Activated naive CD8-positive, alpha-beta T cell treated with anti-CD3 and anti-CD28 coated beads for 36 hours (primary cell): ENCODE measurements around the gene HORMAD2. TPM values are rescaled to one million over a fixed set of nuclear protein-coding genes. Genes with fewer than 3 reads are reported as not detected.

Experiments used
- DNase-seq: peaks from one replicate; pipeline ENCODE4 v3.0.0; 2021
- H3K27ac Mint-ChIP-seq: one replicate; pipeline ENCODE4 v1.8.0; 2022; ENCODE audit warnings: mild to moderate bottlenecking, moderate library complexity, mixed read lengths
- H3K27me3 Mint-ChIP-seq: one replicate; pipeline ENCODE4 v1.8.0; 2022; ENCODE audit warnings: mild to moderate bottlenecking, mixed read lengths
- H3K36me3 Mint-ChIP-seq: one replicate; pipeline ENCODE4 v1.8.0; 2021; ENCODE audit warnings: mild to moderate bottlenecking, mixed read lengths
- H3K4me1 Mint-ChIP-seq: one replicate; pipeline ENCODE4 v1.8.0; 2021; ENCODE audit warnings: mixed read lengths
- H3K4me3 Mint-ChIP-seq: one replicate; pipeline ENCODE4 v1.8.0; 2022; ENCODE audit warnings: mild to moderate bottlenecking, moderate library complexity, mixed read lengths
- H3K9me3 Mint-ChIP-seq: one replicate; pipeline ENCODE4 v1.8.0; 2022; ENCODE audit warnings: mixed read lengths
- total RNA-seq, 2 experiments: library from RNA; stranded (reverse); gene quantifications; one replicate each; pipeline ENCODE4 v1.2.3, GENCODE V29; 2021

The HORMAD2 gene
- total RNA-seq, 2 experiments from 2014 or later, result not detected

GRCh38 chr22:30220338-30221012 lies 140.2 kb downstream of the HORMAD2 start:
- H3K27ac Mint-ChIP-seq, result peak overlapping the region; percentile 90
- no peak for DNase-seq
- H3K27me3 Mint-ChIP-seq, result peaks cover 2% of the 10 kb centered on the region
- H3K36me3 Mint-ChIP-seq, result peaks cover 3% of the 10 kb centered on the region
- H3K4me1 Mint-ChIP-seq, result peaks cover 54% of the 10 kb centered on the region
- no peaks in the 10 kb centered on the region for H3K9me3 Mint-ChIP-seq
- H3K4me3 Mint-ChIP-seq, result no peak overlapping the region

GRCh38 chr22:30221121-30221992 lies 141.1 kb downstream of the HORMAD2 start:
- Mint-ChIP-seq H3K9me3 (no peaks in the 10 kb centered on the region), H3K36me3 (peaks cover 3% of the 10 kb centered on the region), H3K27me3 (no peaks in the 10 kb centered on the region), H3K27ac (peak overlapping the region; percentile 90), H3K4me1 (peaks cover 56% of the 10 kb centered on the region), H3K4me3 (peak overlapping the region; percentile 3)
- peak; percentile 79 for DNase-seq

- no peaks in the 10 kb centered on the region for H3K9me3 Mint-ChIP-seq
- H3K4me3 Mint-ChIP-seq, result no peak overlapping the region
These were observed 142.1 kb downstream of the HORMAD2 start for GRCh38 chr22:30222321-30222720.

GRCh38 chr22:30223303-30223702 lies 143.0 kb downstream of the HORMAD2 start:
- Mint-ChIP-seq H3K27ac (peak overlapping the region; percentile 47), H3K4me1 (peaks cover 59% of the 10 kb centered on the region), H3K9me3 (peaks cover 2% of the 10 kb centered on the region), H3K36me3 (peaks cover 3% of the 10 kb centered on the region), H3K27me3 (no peaks in the 10 kb centered on the region), H3K4me3 (no peak overlapping the region)
- DNase-seq, result no peak

More at GRCh38 chr22:30222321-30222720, 142.1 kb downstream of the HORMAD2 start:
- Mint-ChIP-seq H3K4me1 (peaks cover 56% of the 10 kb centered on the region), H3K27ac (peak overlapping the region; percentile 90), H3K27me3 (no peaks in the 10 kb centered on the region), H3K36me3 (peaks cover 3% of the 10 kb centered on the region)
- DNase-seq, result no peak

- no peaks in the 10 kb centered on the region for H3K27me3 Mint-ChIP-seq
- H3K4me3 Mint-ChIP-seq, result no peak overlapping the region
- H3K27ac Mint-ChIP-seq, result no peak overlapping the region
- H3K9me3 Mint-ChIP-seq, result peaks cover 2% of the 10 kb centered on the region
- H3K36me3 Mint-ChIP-seq, result peaks cover 3% of the 10 kb centered on the region
- peaks cover 57% of the 10 kb centered on the region for H3K4me1 Mint-ChIP-seq
- no peak for DNase-seq
These were observed 144.0 kb downstream of the HORMAD2 start for GRCh38 chr22:30224161-30224857.

GRCh38 chr22:30225220-30225927 lies 145.1 kb downstream of the HORMAD2 start:
- H3K27ac Mint-ChIP-seq, result no peak overlapping the region
- H3K36me3 Mint-ChIP-seq, result peaks cover 3% of the 10 kb centered on the region
- H3K27me3 Mint-ChIP-seq, result no peaks in the 10 kb centered on the region
- DNase-seq, result no peak
- H3K4me1 Mint-ChIP-seq, result peaks cover 48% of the 10 kb centered on the region
- H3K4me3 Mint-ChIP-seq, result no peak overlapping the region
- H3K9me3 Mint-ChIP-seq, result peaks cover 2% of the 10 kb centered on the region

GRCh38 chr22:30226192-30226832 lies 146.0 kb downstream of the HORMAD2 start:
- no peak for DNase-seq
- no peak overlapping the region for H3K27ac Mint-ChIP-seq
- H3K9me3 Mint-ChIP-seq, result peaks cover 2% of the 10 kb centered on the region
- H3K4me1 Mint-ChIP-seq, result peaks cover 39% of the 10 kb centered on the region
- H3K36me3 Mint-ChIP-seq, result peaks cover 3% of the 10 kb centered on the region
- H3K27me3 Mint-ChIP-seq, result no peaks in the 10 kb centered on the region
- H3K4me3 Mint-ChIP-seq, result no peak overlapping the region

Other genes starting within 250 kb of the HORMAD2 start
- 10 to 100 TPM; 70.9 to 73.5 TPM for gene ASCC2, start 242.2 kb upstream of the HORMAD2 start, total RNA-seq
- gene MTMR3, start 197.3 kb upstream of the HORMAD2 start, total RNA-seq, result 10 to 100 TPM; 16.3 to 16.9 TPM
- 100 to 1,000 TPM; 282 to 288 TPM for gene LIF, start 166.3 kb downstream of the HORMAD2 start, total RNA-seq
- gene OSM, start 186.4 kb downstream of the HORMAD2 start, total RNA-seq, result 10 to 100 TPM; 47.9 to 50.7 TPM
- gene CASTOR1, start 209.0 kb downstream of the HORMAD2 start, total RNA-seq, result 1 to 10 TPM; 2.8 to 3.5 TPM
- 10 to 100 TPM; 13.0 to 14.4 TPM for gene TBC1D10A, start 246.5 kb downstream of the HORMAD2 start, total RNA-seq